Stimulated activated CD4-positive, alpha-beta T cell treated with anti-CD3 and anti-CD28 coated beads, Interleukin-1b, Interleukin-23, amount 100 ng/mL, for 4 hours (primary cell): ENCODE measurements around the gene PIK3CB.
"Not testable (repeated sequence)": the region's sequence is repeated elsewhere in the genome, so short reads cannot be mapped to it uniquely, and the experiment has no call there.

ENCODE experiments used
- DNase-seq, 2 donors: peaks; one replicate each; pipeline ENCODE4 v3.0.0-alpha.2; 2020; ENCODE audit warnings: low read depth in 2 of 2

PIK3CB gene

GRCh38 chr3:138806376-138807080, 28.2 kb downstream of the PIK3CB start:
- DNase-seq, result no peak

GRCh38 chr3:138803006-138803653, 31.6 kb downstream of the PIK3CB start:
- no peak for DNase-seq

GRCh38 chr3:138802223-138802622, 32.5 kb downstream of the PIK3CB start:
- DNase-seq, result not testable (repeated sequence)

GRCh38 chr3:138801792-138802191, 32.9 kb downstream of the PIK3CB start:
- DNase-seq, result no peak

GRCh38 chr3:138800248-138800647, 34.5 kb downstream of the PIK3CB start:
- DNase-seq, result no peak

- DNase-seq, result no peak
Observed at GRCh38 chr3:138799822-138800221, 34.9 kb downstream of the PIK3CB start.

GRCh38 chr3:138797508-138798038, 37.2 kb downstream of the PIK3CB start:
- no peak for DNase-seq

- DNase-seq, result no peak
Observed at GRCh38 chr3:138796761-138797160, 38.0 kb downstream of the PIK3CB start.

- DNase-seq, result no peak
Observed at GRCh38 chr3:138786788-138787271, 47.9 kb downstream of the PIK3CB start.

- no peak for DNase-seq
Observed at GRCh38 chr3:138785951-138786350, 48.8 kb downstream of the PIK3CB start.

- not testable (repeated sequence) for DNase-seq
Observed at GRCh38 chr3:138785362-138785857, 49.3 kb downstream of the PIK3CB start.

GRCh38 chr3:138782755-138783154, 52.0 kb downstream of the PIK3CB start:
- DNase-seq, result no peak

GRCh38 chr3:138781012-138781470, 53.7 kb downstream of the PIK3CB start:
- DNase-seq, result peak in 1 of 2 donors; percentile 7

- no peak for DNase-seq
Observed at GRCh38 chr3:138778643-138779042, 56.1 kb downstream of the PIK3CB start.

- DNase-seq, result no peak
Observed at GRCh38 chr3:138776961-138777360, 57.8 kb downstream of the PIK3CB start.

GRCh38 chr3:138775254-138775595, 59.5 kb downstream of the PIK3CB start:
- DNase-seq, result no peak

- no peak for DNase-seq
Observed at GRCh38 chr3:138774529-138775253, 60.0 kb downstream of the PIK3CB start.

GRCh38 chr3:138771585-138771984, 63.1 kb downstream of the PIK3CB start:
- no peak for DNase-seq

- no peak for DNase-seq
Observed at GRCh38 chr3:138769616-138770015, 65.1 kb downstream of the PIK3CB start.

- DNase-seq, result no peak
Observed at GRCh38 chr3:138768946-138769345, 65.8 kb downstream of the PIK3CB start.

GRCh38 chr3:138768125-138768524, 66.6 kb downstream of the PIK3CB start:
- DNase-seq, result no peak

- no peak for DNase-seq
Observed at GRCh38 chr3:138767498-138768104, 67.1 kb downstream of the PIK3CB start.
